ENCODE measurements around the gene SLC38A6.
A peak's percentile ranks its signal among the peaks of the same experiment; 100 is the strongest.

- TF ChIP-seq EP300 (IDR thresholded peaks at IDR 0.05; ENCODE audit: low read length): peak; percentile 10; the same call in 1 of the 2 replicates
- no peak for TF ChIP-seq HDGF (IDR thresholded peaks at IDR 0.05)
- TF ChIP-seq FUS (optimal IDR thresholded peaks at IDR 0.05; ENCODE audit: low read depth, low read length): no peak
- no peak for TF ChIP-seq BCL6 (CRISPR knock-in tag; IDR thresholded peaks at IDR 0.05)
- no peak; the same call in 1 of the 2 replicates for TF ChIP-seq NR2C1 (IDR thresholded peaks at IDR 0.05)
- TF ChIP-seq NR2C1 (tag; IDR thresholded peaks at IDR 0.05): 0 out of 2 replicates have a peak, but pooled peaks have one; percentile 45
- peak; percentile 15; the same call in 1 of the 2 replicates for TF ChIP-seq TCF3 (CRISPR knock-in tag; IDR thresholded peaks at IDR 0.05)
- peak; percentile 20; the same call in 1 of the 2 replicates for TF ChIP-seq JUN (IDR thresholded peaks at IDR 0.05; ENCODE audit: borderline replicate concordance, low read depth, low read length)
- no peak for TF ChIP-seq JUN (CRISPR knock-in tag; IDR thresholded peaks at IDR 0.05; ENCODE audit: borderline replicate concordance)
- TF ChIP-seq TGIF2 (CRISPR knock-in tag; IDR thresholded peaks at IDR 0.05): no peak
- TF ChIP-seq SMAD1 (IDR thresholded peaks at IDR 0.05; ENCODE audit: low read depth, low read length, partially characterized antibody): no peak
- TF ChIP-seq ZFP36 (IDR thresholded peaks at IDR 0.05; ENCODE audit: low read depth, low read length, partially characterized antibody): no peak
Measured at GRCh38 chr14:60980811-60981632, at the start of gene SLC38A6, which contains the start of gene TRMT5.

All from K562 (cell line).